HCT116 (cell line): Measurements from ENCODE around the gene KRT77. TPM values are rescaled to one million over a fixed set of nuclear protein-coding genes. Genes with fewer than 3 reads are reported as not detected.

Experiments
- ATAC-seq: fragments of 200-7000 bp; cut with Tn5 transposase; 2 replicates; pipeline ENCODE4 v1.9.1; 2020; ENCODE audit warnings: mild to moderate bottlenecking, moderate library complexity
- BruUV-seq: library from RNA; stranded (reverse); fragments of 400-500 nt; replicated peaks from 2 replicates; lab custom pipeline; 2021; lab: Mats Ljungman, UMichigan
- CTCF ChIA-PET: fragments of 300-600 bp; sonication (Branson Sonifier 250); formaldehyde crosslinking; loops from one replicate; lab custom pipeline; 2021; ENCODE audit warnings: antibody characterized with exemption; lab: Charles Lee
- POLR2A ChIA-PET: fragments of 300-600, 350-600 bp; sonication (Branson Sonifier 250); formaldehyde crosslinking; loops from one replicate; lab custom pipeline; 2021; ENCODE audit warnings: antibody characterized with exemption; lab: Charles Lee
- RAD21 ChIA-PET, 2 experiments: fragments of 300-600 bp; sonication (Branson Sonifier 250); formaldehyde crosslinking; loops; one replicate each; lab custom pipeline; 2023; ENCODE audit warnings: low total read pairs in 2 of 2; ENCODE audit not compliant: uncharacterized antibody in 2 of 2, unreplicated experiment in 2 of 2, low non-redundant PET in 1 of 2; lab: Charles Lee
- DNase-seq: peaks from one replicate; pipeline ENCODE4 v3.0.0-alpha.2; 2010; ENCODE audit warnings: low read depth, low spot score
- H2AFZ ChIP-seq: fragments of 200-600 bp; shearing (Covaris generic), sonication (generic); 2 replicates; pipeline ENCODE4 v1.6.1; 2017; ENCODE audit warnings: low read depth, mixed run types, mixed read lengths, antibody characterized with exemption, low read length; ENCODE audit not compliant: poor library complexity, severe bottlenecking
- H3K27ac ChIP-seq: 2 replicates; pipeline ENCODE4 v1.5.1; 2012; ENCODE audit warnings: low read depth, low read length
- H3K27me3 ChIP-seq: fragments of 200-600 bp; sonication (generic); 2 replicates; pipeline ENCODE4 v1.6.1; 2016; ENCODE audit warnings: mixed run types, low read length, mixed read lengths; ENCODE audit not compliant: insufficient read depth
- H3K36me3 ChIP-seq, 2 experiments: fragments of 200-500 bp in 1 of 2; fragments of 200-600 bp in 1 of 2; sonication (Bioruptor generic) in 1 of 2; sonication (generic) in 1 of 2; 2 replicates each; pipeline versions ENCODE4 v1.5.1 to v1.6.1; 2014 to 2016; ENCODE audit warnings: low read length in 2 of 2, inconsistent platforms in 1 of 2, mixed read lengths in 1 of 2, mixed run types in 1 of 2; ENCODE audit not compliant: insufficient read depth in 2 of 2, control insufficient read depth in 1 of 2
- H3K4me1 ChIP-seq, 2 experiments: fragments of 200-600 bp in 1 of 2; sonication (generic) in 1 of 2; 2 replicates each; pipeline versions ENCODE4 v1.5.1 to v1.6.1; 2012 to 2017; ENCODE audit warnings: low read length in 2 of 2, inconsistent platforms in 1 of 2, mild to moderate bottlenecking in 1 of 2, mixed read lengths in 1 of 2, mixed run types in 1 of 2, moderate library complexity in 1 of 2; ENCODE audit not compliant: insufficient read depth in 2 of 2, control insufficient read depth in 1 of 2
- H3K4me2 ChIP-seq: fragments of 200-600 bp; sonication (generic); 2 replicates; pipeline ENCODE4 v1.6.1; 2017; ENCODE audit warnings: mixed run types, low read length, mixed read lengths
- H3K4me3 ChIP-seq, 2 experiments: fragments of 200-600 bp in 1 of 2; sonication (generic) in 1 of 2; replicated peaks in 1 of 2; 2 replicates each; pipeline ENCODE4 v1.5.1; 2011 to 2016; ENCODE audit warnings: low read length in 2 of 2, control low read depth in 1 of 2, low read depth in 1 of 2, mild to moderate bottlenecking in 1 of 2, mixed read lengths in 1 of 2, mixed run types in 1 of 2
- H3K79me2 ChIP-seq: fragments of 200-600 bp; sonication (generic); 2 replicates; pipeline ENCODE4 v1.6.1; 2017; ENCODE audit warnings: mild to moderate bottlenecking, mixed run types, low read length, moderate library complexity, mixed read lengths; ENCODE audit not compliant: insufficient read depth
- H3K9ac ChIP-seq: fragments of 200-600 bp; sonication (generic); 2 replicates; pipeline ENCODE4 v1.6.1; 2016; ENCODE audit warnings: low read length, mixed read lengths
- H3K9me2 ChIP-seq: fragments of 200-600 bp; sonication (generic), shearing (Covaris generic); 2 replicates; pipeline ENCODE4 v1.6.1; 2017; ENCODE audit warnings: mixed run types, mild to moderate bottlenecking, moderate library complexity; ENCODE audit not compliant: insufficient read depth
- H3K9me3 ChIP-seq, 2 experiments: fragments of 200-500 bp in 1 of 2; fragments of 200-600 bp in 1 of 2; sonication (Bioruptor generic) in 1 of 2; sonication (generic) in 1 of 2; 2 replicates each; pipeline ENCODE4 v1.6.1; 2014 to 2017; ENCODE audit warnings: low read length in 2 of 2, mixed read lengths in 2 of 2, inconsistent platforms in 1 of 2, low read depth in 1 of 2, mild to moderate bottlenecking in 1 of 2, mixed run types in 1 of 2, moderate library complexity in 1 of 2; ENCODE audit not compliant: control insufficient read depth in 1 of 2, insufficient read depth in 1 of 2
- H4K20me1 ChIP-seq: fragments of 200-600 bp; sonication (generic), shearing (Covaris generic); 2 replicates; pipeline ENCODE4 v1.6.1; 2017; ENCODE audit warnings: mixed run types, mild to moderate bottlenecking, moderate library complexity; ENCODE audit not compliant: insufficient read depth
- CTCF ChIP-seq, 3 experiments: fragments of 200-600 bp in 1 of 3; sonication (generic) in 1 of 3; IDR thresholded peaks in 2 of 3; conservative IDR thresholded peaks in 1 of 3; 2 replicates each; pipeline ENCODE4 v1.5.1; 2012 to 2017; ENCODE audit warnings: low read depth in 2 of 3, low read length in 2 of 3, antibody characterized with exemption in 1 of 3, borderline replicate concordance in 1 of 3, control low read depth in 1 of 3, mild to moderate bottlenecking in 1 of 3, mixed read lengths in 1 of 3, mixed run types in 1 of 3, moderate library complexity in 1 of 3; ENCODE audit not compliant: insufficient read depth in 1 of 3
- EZH2 ChIP-seq: fragments of 200-600 bp; sonication (generic); IDR thresholded peaks from 2 replicates; pipeline ENCODE4 v1.6.1; 2017; ENCODE audit warnings: antibody characterized with exemption, mixed run types
- MAX ChIP-seq: IDR thresholded peaks from 2 replicates; pipeline ENCODE4 v1.6.1; 2012
- POLR2AphosphoS5 ChIP-seq: IDR thresholded peaks from 2 replicates; pipeline ENCODE4 v1.6.1; 2011; ENCODE audit warnings: mild to moderate bottlenecking, low read depth, low read length, moderate library complexity
- REST ChIP-seq: IDR thresholded peaks from 2 replicates; pipeline ENCODE4 v1.6.1; 2012; ENCODE audit warnings: low read depth
- SRF ChIP-seq: IDR thresholded peaks from 2 replicates; pipeline ENCODE4 v1.6.1; 2012; ENCODE audit warnings: low read depth
- intact Hi-C: fragments of 100-400 bp; cut with micrococcal nuclease; formaldehyde crosslinking; loops from 2 replicates; pipeline ENCODE4 v1.10.0; 2022
- total RNA-seq: library from RNA; stranded (reverse); gene quantifications from one replicate; pipeline ENCODE4 v1.2.1, GENCODE V29; 2021; ENCODE audit not compliant: unreplicated experiment

The KRT77 gene
- total RNA-seq, 1 experiment from 2014 or later = not detected

GRCh38 chr12:52727037-52727436, 23.7 kb upstream of the KRT77 start:
- Histone ChIP-seq H3K36me3 (no peaks in the 10 kb centered on the region), H3K79me2 (no peaks in the 10 kb centered on the region), H3K4me2 (no peak overlapping the region), H3K9me3 (no peaks in the 10 kb centered on the region), H3K27me3 (peaks cover 39% of the 10 kb centered on the region), H3K9ac (no peak overlapping the region), H3K4me3 (no peak overlapping the region), H2AFZ (no peak overlapping the region), H3K27ac (no peak overlapping the region), H3K9me2 (no peaks in the 10 kb centered on the region), H3K4me1 (no peaks in the 10 kb centered on the region), H4K20me1 (no peaks in the 10 kb centered on the region)
- no peak for ATAC-seq
- CTCF ChIA-PET = no interaction called here
- TF ChIP-seq POLR2AphosphoS5 (no peak), CTCF (IDR thresholded peaks at IDR 0.05 in 2 of 3, conservative IDR thresholded peaks at IDR 0.05 in 1 of 3; ENCODE audit: borderline replicate concordance in 1 of 3, insufficient read depth in 1 of 3, low read depth in 2 of 3, low read length in 2 of 3) (no peak), SRF (no peak), MAX (no peak), REST (no peak), EZH2 (no peak)
- BruUV-seq = no TSS peak
- POLR2A ChIA-PET = no interaction called here
- no peak for DNase-seq
- intact Hi-C loops = no loop called here
- RAD21 ChIA-PET = no interaction called here
